CD14-positive monocyte (primary cell): ENCODE data around the gene CHTF8. TPM values are rescaled to one million over a fixed set of nuclear protein-coding genes. Genes with fewer than 3 reads are reported as not detected.
"Not testable (repeated sequence)": the region's sequence is repeated elsewhere in the genome, so short reads cannot be mapped to it uniquely, and the experiment has no call there.

Experiments used
- DNase-seq, 3 donors: peaks; one replicate each; pipeline ENCODE4 v3.0.0-alpha.2; 2011 to 2022
- H2AFZ ChIP-seq: 2 replicates; pipeline ENCODE4 v1.6.0; 2012; ENCODE audit warnings: mild to moderate bottlenecking, low read depth, low read length, inconsistent platforms; ENCODE audit not compliant: insufficient read depth, poor library complexity, severe bottlenecking
- H3K27ac ChIP-seq, 2 donors: 1 replicate in 1 of 2; 2 replicates in 1 of 2; pipeline ENCODE4 v1.5.1; 2012 to 2013; ENCODE audit warnings: low read length in 2 of 2, control low read depth in 1 of 2, inconsistent platforms in 1 of 2, low read depth in 1 of 2, mild to moderate bottlenecking in 1 of 2
- H3K27me3 ChIP-seq, 2 donors: one replicate each; pipeline versions ENCODE4 v1.6.0 to v1.6.1; 2011 to 2013; ENCODE audit warnings: low read length in 2 of 2; ENCODE audit not compliant: control insufficient read depth in 2 of 2, insufficient read depth in 2 of 2
- H3K36me3 ChIP-seq, 2 donors: replicated peaks in 1 of 2; 1 replicate in 1 of 2; 2 replicates in 1 of 2; pipeline versions ENCODE4 v1.5.1 to v1.6.1; 2012 to 2013; ENCODE audit warnings: low read length in 2 of 2, control low read depth in 1 of 2, inconsistent platforms in 1 of 2, mild to moderate bottlenecking in 1 of 2; ENCODE audit not compliant: insufficient read depth in 2 of 2, control insufficient read depth in 1 of 2
- H3K4me1 ChIP-seq, 2 donors: 1 replicate in 1 of 2; 2 replicates in 1 of 2; pipeline versions ENCODE4 v1.5.1 to v1.6.1; 2012 to 2013; ENCODE audit warnings: low read length in 2 of 2, control low read depth in 1 of 2, inconsistent platforms in 1 of 2, mild to moderate bottlenecking in 1 of 2, moderate library complexity in 1 of 2; ENCODE audit not compliant: insufficient read depth in 2 of 2, control insufficient read depth in 1 of 2
- H3K4me2 ChIP-seq: replicated peaks from 2 replicates; pipeline ENCODE3; 2012; ENCODE audit warnings: low read length, moderate library complexity, mild to moderate bottlenecking; ENCODE audit not compliant: poor library complexity, severe bottlenecking; ENCODE audit errors: extremely low read depth
- H3K4me3 ChIP-seq, 3 experiments: fragments of 200-600 bp in 1 of 3; sonication (generic) in 1 of 3; replicated peaks in 1 of 3; 1 replicate in 2 of 3; 2 replicates in 1 of 3; pipeline ENCODE4 v1.5.1; 2011 to 2013; ENCODE audit warnings: low read length in 3 of 3, mild to moderate bottlenecking in 3 of 3, control low read depth in 2 of 3, low read depth in 2 of 3, inconsistent platforms in 1 of 3, moderate library complexity in 1 of 3
- H3K79me2 ChIP-seq: 2 replicates; pipeline ENCODE4 v1.6.0; 2012; ENCODE audit warnings: mild to moderate bottlenecking, control low read depth, inconsistent platforms, low read length, moderate library complexity; ENCODE audit not compliant: insufficient read depth
- H3K9ac ChIP-seq: 2 replicates; pipeline ENCODE4 v1.6.0; 2017; ENCODE audit warnings: low read length, mild to moderate bottlenecking; ENCODE audit not compliant: insufficient read depth, poor library complexity, severe bottlenecking
- H3K9me3 ChIP-seq, 2 donors: replicated peaks in 1 of 2; 1 replicate in 1 of 2; 2 replicates in 1 of 2; pipeline versions ENCODE4 v1.5.1 to v1.6.1; 2012 to 2013; ENCODE audit warnings: low read length in 2 of 2, control low read depth in 1 of 2; ENCODE audit not compliant: control insufficient read depth in 1 of 2, insufficient read depth in 1 of 2
- H4K20me1 ChIP-seq: 2 replicates; pipeline ENCODE4 v1.6.0; 2012; ENCODE audit warnings: mild to moderate bottlenecking, low read length, control low read depth, moderate library complexity; ENCODE audit not compliant: insufficient read depth
- H3K27ac Mint-ChIP-seq, 7 donors: one replicate each; pipeline ENCODE4 v1.8.0; 2020; ENCODE audit warnings: mild to moderate bottlenecking in 7 of 7, mixed read lengths in 7 of 7, moderate library complexity in 6 of 7, inconsistent platforms in 2 of 7
- H3K27me3 Mint-ChIP-seq, 3 donors: one replicate each; pipeline ENCODE4 v1.8.0; 2021 to 2022; ENCODE audit warnings: low read depth in 3 of 3, mild to moderate bottlenecking in 3 of 3, mixed read lengths in 3 of 3, moderate library complexity in 3 of 3, inconsistent platforms in 1 of 3
- H3K36me3 Mint-ChIP-seq, 2 donors: one replicate each; pipeline ENCODE4 v1.8.0; 2020; ENCODE audit warnings: mixed read lengths in 2 of 2, inconsistent platforms in 1 of 2, mild to moderate bottlenecking in 1 of 2
- H3K4me1 Mint-ChIP-seq: one replicate; pipeline ENCODE4 v1.8.0; 2020; ENCODE audit warnings: mild to moderate bottlenecking, mixed read lengths
- H3K4me3 Mint-ChIP-seq, 2 donors: one replicate each; pipeline ENCODE4 v1.8.0; 2020; ENCODE audit warnings: mild to moderate bottlenecking in 2 of 2, mixed read lengths in 2 of 2, moderate library complexity in 1 of 2
- H3K9me3 Mint-ChIP-seq, 7 donors: one replicate each; pipeline ENCODE4 v1.8.0; 2020 to 2022; ENCODE audit warnings: mixed read lengths in 7 of 7, mild to moderate bottlenecking in 6 of 7, moderate library complexity in 6 of 7, inconsistent platforms in 2 of 7
- WGBS: methylation state at CpG from one replicate; pipeline ENCODE4 v1.1.5; 2013; ENCODE audit warnings: missing lambda C conversion rate; ENCODE audit not compliant: insufficient coverage; 5-methylcytosine and 5-hydroxymethylcytosine counted together
- intact Hi-C, 2 donors: fragments of 100-400 bp; cut with micrococcal nuclease; formaldehyde crosslinking; loops; one replicate each; pipeline versions ENCODE4 v1.15.0 to v1.15.1; 2023
- polyA plus RNA-seq, 3 donors: library from polyadenylated mRNA; depleted of rRNA in 1 of 3; unstranded in 2 of 3; stranded (reverse) in 1 of 3; fragments of 300-500 nt in 2 of 3; fragments of >200 nt in 1 of 3; fragmentation: Illumina TruSeq in 2 of 3; gene quantifications; 1 replicate in 2 of 3; 2 replicates in 1 of 3; pipeline ENCODE4 v1.2.3, GENCODE V29; 2012 to 2021
- TF ChIP-seq, protein P1 (sequence below): fragments of 200-600 bp; IDR thresholded peaks from one replicate; pipeline ENCODE4 v1.8.0; 2022; ENCODE audit warnings: antibody characterized with exemption, mild to moderate bottlenecking

Gene CHTF8
- polyA plus RNA-seq, 3 donors = 45.9 to 172 (median 158) TPM

DNA sequence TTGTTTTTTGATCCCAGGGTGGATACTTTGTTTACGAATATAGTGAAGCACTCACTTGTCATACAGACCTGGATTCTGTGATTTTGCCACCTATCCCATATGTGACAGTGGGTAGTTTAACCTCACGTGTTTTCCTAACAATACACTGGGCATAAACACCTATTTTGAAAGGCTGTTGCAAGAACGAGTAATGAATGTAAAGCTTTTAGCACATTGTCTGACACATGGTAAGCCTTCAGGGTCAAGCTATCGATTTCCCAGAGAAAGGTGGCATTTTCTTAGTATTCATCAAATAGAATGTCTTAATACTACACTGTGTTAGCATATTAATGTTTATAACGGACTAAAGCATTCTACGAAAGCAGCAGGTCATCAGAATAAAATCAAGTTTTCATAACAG is 1.9 kb downstream of the CHTF8 start:
- WGBS = no CpG with 5 or more reads among the region's 6 CpGs
- no peak for DNase-seq
- TF ChIP-seq, protein P1, sequence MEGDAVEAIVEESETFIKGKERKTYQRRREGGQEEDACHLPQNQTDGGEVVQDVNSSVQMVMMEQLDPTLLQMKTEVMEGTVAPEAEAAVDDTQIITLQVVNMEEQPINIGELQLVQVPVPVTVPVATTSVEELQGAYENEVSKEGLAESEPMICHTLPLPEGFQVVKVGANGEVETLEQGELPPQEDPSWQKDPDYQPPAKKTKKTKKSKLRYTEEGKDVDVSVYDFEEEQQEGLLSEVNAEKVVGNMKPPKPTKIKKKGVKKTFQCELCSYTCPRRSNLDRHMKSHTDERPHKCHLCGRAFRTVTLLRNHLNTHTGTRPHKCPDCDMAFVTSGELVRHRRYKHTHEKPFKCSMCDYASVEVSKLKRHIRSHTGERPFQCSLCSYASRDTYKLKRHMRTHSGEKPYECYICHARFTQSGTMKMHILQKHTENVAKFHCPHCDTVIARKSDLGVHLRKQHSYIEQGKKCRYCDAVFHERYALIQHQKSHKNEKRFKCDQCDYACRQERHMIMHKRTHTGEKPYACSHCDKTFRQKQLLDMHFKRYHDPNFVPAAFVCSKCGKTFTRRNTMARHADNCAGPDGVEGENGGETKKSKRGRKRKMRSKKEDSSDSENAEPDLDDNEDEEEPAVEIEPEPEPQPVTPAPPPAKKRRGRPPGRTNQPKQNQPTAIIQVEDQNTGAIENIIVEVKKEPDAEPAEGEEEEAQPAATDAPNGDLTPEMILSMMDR = no peak
- Mint-ChIP-seq H3K4me1 (peaks cover 37% of the 10 kb centered on the region), H3K9me3 (no peaks in the 10 kb centered on the region), H3K4me3 (no peak overlapping the region), H3K27ac (no peak overlapping the region), H3K36me3 (peaks cover 4 to 11% of the 10 kb centered on the region in 2 donors), H3K27me3 (peaks cover 0 to 1% (median 0%) of the 10 kb centered on the region in 3 donors)
- intact Hi-C loops = loop anchor here (5.0 to 10.0 kb wide), 3 partner anchors 54 to 593 kb away; partner anchors contain the start of genes SNTB2 (in 1 of the 2), VPS4A (in 1 of the 2) and ZFP90 (in 1 of the 2)
- Histone ChIP-seq H3K79me2 (peaks cover 96% of the 10 kb centered on the region), H3K4me2 (no peak overlapping the region), H3K27ac (no peak overlapping the region), H3K36me3 (peaks cover 0 to 9% of the 10 kb centered on the region in 2 donors), H4K20me1 (peaks cover 59% of the 10 kb centered on the region), H2AFZ (no peak overlapping the region), H3K4me1 (peaks cover 13 to 19% of the 10 kb centered on the region in 2 donors), H3K9me3 (no peaks in the 10 kb centered on the region), H3K9ac (no peak overlapping the region), H3K27me3 (no peaks in the 10 kb centered on the region), H3K4me3 (no peak overlapping the region)

GRCh38 chr16:69127966-69128510 is 4.3 kb downstream of the CHTF8 start:
- H3K27ac ChIP-seq = peak overlapping the region in 1 of 2 donors; percentile 31
- no peak overlapping the region for H3K4me2 ChIP-seq
- intact Hi-C loops = loop anchor here (10.0 kb wide), 1 partner anchor 423 kb away; no protein-coding TSS in a partner anchor
- peaks cover 87% of the 10 kb centered on the region for H3K79me2 ChIP-seq
- Mint-ChIP-seq H3K36me3 (peaks cover 0 to 11% of the 10 kb centered on the region in 2 donors), H3K27me3 (peaks cover 0 to 1% (median 0%) of the 10 kb centered on the region in 3 donors), H3K27ac (peak overlapping the region in 2 of 7 donors; percentile 26 to 45), H3K4me1 (peaks cover 28% of the 10 kb centered on the region), H3K4me3 (no peak overlapping the region), H3K9me3 (no peaks in the 10 kb centered on the region)
- no peak overlapping the region for H3K9ac ChIP-seq
- TF ChIP-seq, protein P1 = no peak
- peaks cover 6 to 9% of the 10 kb centered on the region in 2 donors for H3K4me1 ChIP-seq
- WGBS = 99% methylated on average over 10 of the region's 12 CpGs
- no peak for DNase-seq
- H3K9me3 ChIP-seq = no peaks in the 10 kb centered on the region
- no peaks in the 10 kb centered on the region for H3K27me3 ChIP-seq
- no peak overlapping the region for H3K4me3 ChIP-seq
- H4K20me1 ChIP-seq = peaks cover 83% of the 10 kb centered on the region
- peaks cover 0 to 13% of the 10 kb centered on the region in 2 donors for H3K36me3 ChIP-seq
- no peak overlapping the region for H2AFZ ChIP-seq

GRCh38 chr16:69126801-69127200 is 5.6 kb downstream of the CHTF8 start:
- H3K27ac ChIP-seq, H3K9me3 Mint-ChIP-seq, DNase-seq, H3K4me2 ChIP-seq, H3K9me3 ChIP-seq, H2AFZ ChIP-seq, H3K27ac Mint-ChIP-seq, H3K4me3 Mint-ChIP-seq, H3K4me1 ChIP-seq, H3K9ac ChIP-seq, H3K27me3 Mint-ChIP-seq, H3K4me3 ChIP-seq, H3K27me3 ChIP-seq: not testable (repeated sequence)
- peaks cover 0 to 13% of the 10 kb centered on the region in 2 donors for H3K36me3 ChIP-seq
- peaks cover 24% of the 10 kb centered on the region for H3K4me1 Mint-ChIP-seq
- WGBS = 80% methylated on average over 1 of the region's 10 CpGs
- peaks cover 81% of the 10 kb centered on the region for H3K79me2 ChIP-seq
- H4K20me1 ChIP-seq = peaks cover 91% of the 10 kb centered on the region
- peaks cover 0 to 19% of the 10 kb centered on the region in 2 donors for H3K36me3 Mint-ChIP-seq
- intact Hi-C loops = loop anchor here (10.0 kb wide), 1 partner anchor 422 kb away; no protein-coding TSS in a partner anchor
